H9 (cell line): ENCODE results near the gene KCNH4. TPM values are rescaled to one million over a fixed set of nuclear protein-coding genes. Genes with fewer than 3 reads are reported as not detected.
"Not testable (repeated sequence)": the region's sequence is repeated elsewhere in the genome, so short reads cannot be mapped to it uniquely, and the experiment has no call there.

Experiments
- DNase-seq: peaks from one replicate; pipeline ENCODE4 v3.0.0-alpha.2; 2017
- H2AFZ ChIP-seq: one replicate; pipeline ENCODE4 v1.6.1; 2013; ENCODE audit warnings: mild to moderate bottlenecking, low read length, control low read depth, moderate library complexity
- H2AK5ac ChIP-seq: 2 replicates; pipeline ENCODE4 v1.6.1; 2013; ENCODE audit warnings: low read length, control low read depth, mixed read lengths; ENCODE audit not compliant: insufficient read length
- H2BK120ac ChIP-seq: one replicate; pipeline ENCODE4 v1.6.1; 2013; ENCODE audit warnings: low read depth, mild to moderate bottlenecking, low read length, control low read depth, inconsistent platforms; ENCODE audit not compliant: poor library complexity, severe bottlenecking
- H2BK12ac ChIP-seq: 2 replicates; pipeline ENCODE4 v1.6.1; 2013; ENCODE audit warnings: low read length, control low read depth, mixed read lengths, low read depth; ENCODE audit not compliant: insufficient read length
- H2BK15ac ChIP-seq: 2 replicates; pipeline ENCODE4 v1.6.1; 2013; ENCODE audit warnings: low read depth, low read length, control low read depth
- H2BK20ac ChIP-seq: one replicate; pipeline ENCODE4 v1.6.1; 2013; ENCODE audit warnings: low read depth, mild to moderate bottlenecking, low read length, control low read depth, inconsistent platforms; ENCODE audit not compliant: poor library complexity, severe bottlenecking
- H2BK5ac ChIP-seq: 2 replicates; pipeline ENCODE4 v1.6.1; 2013; ENCODE audit warnings: low read length, control low read depth, mixed read lengths; ENCODE audit not compliant: insufficient read length
- H3K14ac ChIP-seq: 2 replicates; pipeline ENCODE4 v1.6.1; 2013; ENCODE audit warnings: low read length, control low read depth; ENCODE audit not compliant: insufficient read depth
- H3K18ac ChIP-seq: 2 replicates; pipeline ENCODE4 v1.6.1; 2013; ENCODE audit warnings: low read depth, mild to moderate bottlenecking, mixed read lengths, low read length, control low read depth; ENCODE audit not compliant: insufficient read length
- H3K23ac ChIP-seq: 2 replicates; pipeline ENCODE4 v1.6.1; 2013; ENCODE audit warnings: low read length, control low read depth, mixed read lengths, low read depth; ENCODE audit not compliant: insufficient read length
- H3K23me2 ChIP-seq: 2 replicates; pipeline ENCODE4 v1.6.1; 2013; ENCODE audit warnings: low read depth, mild to moderate bottlenecking, mixed read lengths, low read length, control low read depth; ENCODE audit not compliant: insufficient read length, poor library complexity, severe bottlenecking
- H3K27ac ChIP-seq: 2 replicates; pipeline ENCODE4 v1.5.1; 2013; ENCODE audit warnings: low read length, control low read depth, mixed read lengths, low read depth; ENCODE audit not compliant: insufficient read length
- H3K27me3 ChIP-seq: 2 replicates; pipeline ENCODE4 v1.6.1; 2013; ENCODE audit warnings: low read length, control low read depth, inconsistent platforms; ENCODE audit not compliant: insufficient read depth
- H3K4ac ChIP-seq: 2 replicates; pipeline ENCODE4 v1.6.1; 2013; ENCODE audit warnings: low read depth, mild to moderate bottlenecking, control low read depth, inconsistent platforms, low read length, moderate library complexity
- H3K4me1 ChIP-seq: 2 replicates; pipeline ENCODE4 v1.6.1; 2013; ENCODE audit warnings: low read length, control low read depth, inconsistent platforms; ENCODE audit not compliant: insufficient read depth
- H3K4me2 ChIP-seq: 2 replicates; pipeline ENCODE4 v1.6.1; 2013; ENCODE audit warnings: low read length, control low read depth, mixed read lengths; ENCODE audit not compliant: insufficient read length, insufficient read depth
- H3K56ac ChIP-seq: 2 replicates; pipeline ENCODE4 v1.6.1; 2013; ENCODE audit warnings: low read depth, mild to moderate bottlenecking, mixed read lengths, low read length, control low read depth; ENCODE audit not compliant: insufficient read length
- H3K79me1 ChIP-seq: 2 replicates; pipeline ENCODE4 v1.6.1; 2013; ENCODE audit warnings: low read depth, mild to moderate bottlenecking, moderate library complexity, low read length, control low read depth, inconsistent platforms; ENCODE audit not compliant: insufficient read depth, poor library complexity, severe bottlenecking
- H3K79me2 ChIP-seq: 2 replicates; pipeline ENCODE4 v1.6.1; 2013; ENCODE audit warnings: low read length, control low read depth, inconsistent platforms; ENCODE audit not compliant: insufficient read depth
- H3K9ac ChIP-seq: 2 replicates; pipeline ENCODE4 v1.6.1; 2013; ENCODE audit warnings: low read length, control low read depth, mixed read lengths; ENCODE audit not compliant: insufficient read length; ENCODE audit errors: extremely low read depth
- H3K9me3 ChIP-seq: one replicate; pipeline ENCODE4 v1.6.1; 2013; ENCODE audit warnings: low read depth, low read length, inconsistent platforms; ENCODE audit not compliant: control insufficient read depth
- H3T11ph ChIP-seq: one replicate; pipeline ENCODE4 v1.6.1; 2013; ENCODE audit warnings: mild to moderate bottlenecking, low read length, control low read depth, inconsistent platforms
- H4K20me1 ChIP-seq: one replicate; pipeline ENCODE4 v1.6.1; 2013; ENCODE audit not compliant: control insufficient read depth, insufficient read length, insufficient read depth
- H4K5ac ChIP-seq: 2 replicates; pipeline ENCODE4 v1.6.1; 2013; ENCODE audit warnings: low read depth, mild to moderate bottlenecking, mixed read lengths, low read length, control low read depth; ENCODE audit not compliant: insufficient read length
- H4K8ac ChIP-seq: replicated peaks from 2 replicates; pipeline ENCODE4 v1.6.1; 2013; ENCODE audit warnings: low read length, control low read depth, mixed read lengths, low read depth; ENCODE audit not compliant: insufficient read length
- H4K91ac ChIP-seq: 2 replicates; pipeline ENCODE4 v1.6.1; 2013; ENCODE audit warnings: low read depth, mild to moderate bottlenecking, moderate library complexity, mixed read lengths, low read length, control low read depth; ENCODE audit not compliant: insufficient read length
- H3K27ac Mint-ChIP-seq, 3 experiments: 2 replicates in 2 of 3; 3 replicates in 1 of 3; pipeline ENCODE4 v1.8.0; 2020 to 2021; ENCODE audit warnings: mixed read lengths in 3 of 3, mild to moderate bottlenecking in 1 of 3, moderate library complexity in 1 of 3
- H3K27me3 Mint-ChIP-seq: 2 replicates; pipeline ENCODE4 v1.8.0; 2021; ENCODE audit warnings: low read depth, mild to moderate bottlenecking, moderate library complexity, mixed read lengths
- H3K36me3 Mint-ChIP-seq, 3 experiments: 2 replicates in 2 of 3; 3 replicates in 1 of 3; pipeline ENCODE4 v1.8.0; 2020 to 2021; ENCODE audit warnings: low read depth in 3 of 3, mixed read lengths in 3 of 3; ENCODE audit not compliant: insufficient read depth in 1 of 3
- H3K4me1 Mint-ChIP-seq, 2 experiments: 2 replicates each; pipeline ENCODE4 v1.8.0; 2020; ENCODE audit warnings: mixed read lengths in 2 of 2
- H3K4me3 Mint-ChIP-seq, 2 experiments: 2 replicates in 1 of 2; 3 replicates in 1 of 2; pipeline ENCODE4 v1.8.0; 2020 to 2021; ENCODE audit warnings: mild to moderate bottlenecking in 2 of 2, mixed read lengths in 2 of 2, moderate library complexity in 1 of 2
- H3K9me3 Mint-ChIP-seq, 2 experiments: 2 replicates in 1 of 2; 3 replicates in 1 of 2; pipeline ENCODE4 v1.8.0; 2020; ENCODE audit warnings: mild to moderate bottlenecking in 2 of 2, mixed read lengths in 2 of 2, moderate library complexity in 1 of 2
- CTCF ChIP-seq: fragments of 200-600 bp; sonication (generic); conservative IDR thresholded peaks from 3 replicates; pipeline ENCODE4 v1.8.0; 2021; ENCODE audit warnings: antibody characterized with exemption, mild to moderate bottlenecking
- WGBS: extraction: QIAGEN DNeasy Blood & Tissue Kit; methylation state at CpG from one replicate; pipeline ENCODE4 v1.1.7; 2013; ENCODE audit warnings: missing lambda C conversion rate, low lambda C conversion rate, mixed read lengths; ENCODE audit not compliant: insufficient read length; ENCODE audit errors: extremely low coverage; 5-methylcytosine and 5-hydroxymethylcytosine counted together
- total RNA-seq: library from RNA; stranded (reverse); gene quantifications from 2 replicates; pipeline ENCODE4 v1.2.1, GENCODE V29; 2021

Gene KCNH4
- total RNA-seq, 1 experiment from 2014 or later = not detected

DNA sequence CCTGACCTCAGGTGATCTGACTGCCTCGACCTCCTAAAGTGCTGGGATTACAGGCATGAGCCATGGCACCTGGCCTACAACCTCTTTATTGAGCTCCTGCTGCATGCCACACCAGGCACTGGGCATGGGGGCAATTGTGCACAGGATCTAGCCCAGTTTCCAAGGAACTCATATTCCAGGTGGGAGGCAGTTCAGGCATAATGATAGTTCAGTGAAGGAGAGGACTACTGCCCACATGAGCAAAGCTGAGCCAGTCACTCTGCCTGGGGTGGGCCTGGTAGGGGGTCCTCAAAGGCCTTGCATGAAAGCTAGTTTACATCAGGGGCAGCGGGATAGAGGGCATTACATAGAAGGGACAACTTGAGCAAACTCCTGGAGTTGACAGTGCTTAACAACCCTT is 6.9 kb upstream of the KCNH4 start:
- Mint-ChIP-seq H3K27me3 (peaks cover 33% of the 10 kb centered on the region), H3K9me3 (no peaks in the 10 kb centered on the region; a peak in 1 of 5 replicates), H3K27ac (peak overlapping the region in 1 of 3 experiments; percentile 11; a peak in 1 of 7 replicates), H3K4me3 (no peak overlapping the region), H3K36me3 (no peaks in the 10 kb centered on the region), H3K4me1 (peaks cover 14 to 42% of the 10 kb centered on the region in 2 experiments; a peak in 3 of 4 replicates)
- Histone ChIP-seq H3K4ac (no peak overlapping the region), H2BK20ac (no peak overlapping the region), H2AK5ac (no peak overlapping the region), H3K4me2 (no peak overlapping the region), H2BK15ac (no peak overlapping the region), H3T11ph (no peak overlapping the region), H2BK12ac (no peak overlapping the region), H3K27me3 (peaks cover 5% of the 10 kb centered on the region; the same call in 1 of the 2 replicates), H3K79me2 (no peaks in the 10 kb centered on the region), H3K27ac (no peak overlapping the region), H4K5ac (no peak overlapping the region), H2BK5ac (no peak overlapping the region), H3K23me2 (peaks cover 8% of the 10 kb centered on the region), H3K14ac (no peak overlapping the region), H4K20me1 (no peaks in the 10 kb centered on the region), H2AFZ (no peak overlapping the region), H3K18ac (no peak overlapping the region), H3K56ac (no peak overlapping the region), H4K8ac (no peak overlapping the region), H3K9ac (no peak overlapping the region), H3K4me1 (peaks cover 3% of the 10 kb centered on the region; the same call in 1 of the 2 replicates), H3K79me1 (no peaks in the 10 kb centered on the region), H3K23ac (no peak overlapping the region), H4K91ac (no peak overlapping the region), H3K9me3 (no peaks in the 10 kb centered on the region), H2BK120ac (no peak overlapping the region)
- no peak for TF ChIP-seq CTCF
- DNase-seq = no peak
- no CpG with 5 or more reads among the region's 2 CpGs for WGBS

DNA sequence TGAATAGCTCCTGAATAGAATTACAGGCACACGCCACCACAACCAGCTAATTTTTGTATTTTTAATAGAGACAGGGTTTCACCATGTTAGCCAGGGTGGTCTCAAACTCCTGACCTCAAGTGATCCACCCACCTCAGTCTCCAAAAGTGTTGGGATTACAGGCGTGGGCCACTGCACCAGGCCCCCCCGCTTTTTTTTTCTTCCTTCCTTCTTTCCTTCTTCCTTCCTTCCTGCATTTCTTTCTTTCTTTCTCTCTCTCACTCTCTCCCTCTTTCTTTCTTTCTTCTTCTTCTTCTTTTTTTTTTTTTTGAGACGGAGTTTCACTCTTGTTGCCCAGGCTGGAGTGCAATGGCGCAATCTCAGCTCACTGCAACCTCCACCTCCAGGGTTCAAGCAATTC is 5.2 kb upstream of the KCNH4 start:
- H2AFZ ChIP-seq, H3K4me2 ChIP-seq, H3K56ac ChIP-seq, H2BK12ac ChIP-seq, H2AK5ac ChIP-seq, H3K9me3 Mint-ChIP-seq, H3K4me3 Mint-ChIP-seq, H3K27ac Mint-ChIP-seq, H3K4ac ChIP-seq, H3K27ac ChIP-seq, H3K18ac ChIP-seq, H3K14ac ChIP-seq, H3K79me2 ChIP-seq, H4K5ac ChIP-seq, H3K36me3 Mint-ChIP-seq, H3K23ac ChIP-seq, H2BK15ac ChIP-seq, H3K4me1 ChIP-seq, H3K9me3 ChIP-seq, H2BK120ac ChIP-seq, H3K9ac ChIP-seq, H4K20me1 ChIP-seq, DNase-seq, H2BK5ac ChIP-seq, H4K91ac ChIP-seq, H4K8ac ChIP-seq, H2BK20ac ChIP-seq, H3T11ph ChIP-seq, H3K79me1 ChIP-seq, H3K27me3 ChIP-seq: not testable (repeated sequence)
- H3K27me3 Mint-ChIP-seq = peaks cover 50% of the 10 kb centered on the region
- peaks cover 14 to 49% of the 10 kb centered on the region in 2 experiments; a peak in 3 of 4 replicates for H3K4me1 Mint-ChIP-seq
- H3K23me2 ChIP-seq = peaks cover 11% of the 10 kb centered on the region
- no CpG with 5 or more reads among the region's 5 CpGs for WGBS
